ENCODE data around the gene TMEFF1. TPM values are rescaled to one million over a fixed set of nuclear protein-coding genes. Genes with fewer than 3 reads are reported as not detected.

TMEFF1 gene
- total RNA-seq, 2 donors from 2014 or later = not detected

- intact Hi-C loops (cut with DNase I) = no loop called here
- no peak for DNase-seq
- no peaks in the 10 kb centered on the region for H3K9me3 ChIP-seq
- no peaks in the 10 kb centered on the region for H3K4me1 ChIP-seq
- peaks cover 0 to 3% of the 10 kb centered on the region in 2 donors for H3K27me3 ChIP-seq
- no peak for ATAC-seq
- WGBS, 2 donors = 55 to 64% methylated on average over 1 of the region's 1 CpG
- TF ChIP-seq POLR2A (IDR thresholded peaks at IDR 0.05) = no peak
- TF ChIP-seq, protein P1, sequence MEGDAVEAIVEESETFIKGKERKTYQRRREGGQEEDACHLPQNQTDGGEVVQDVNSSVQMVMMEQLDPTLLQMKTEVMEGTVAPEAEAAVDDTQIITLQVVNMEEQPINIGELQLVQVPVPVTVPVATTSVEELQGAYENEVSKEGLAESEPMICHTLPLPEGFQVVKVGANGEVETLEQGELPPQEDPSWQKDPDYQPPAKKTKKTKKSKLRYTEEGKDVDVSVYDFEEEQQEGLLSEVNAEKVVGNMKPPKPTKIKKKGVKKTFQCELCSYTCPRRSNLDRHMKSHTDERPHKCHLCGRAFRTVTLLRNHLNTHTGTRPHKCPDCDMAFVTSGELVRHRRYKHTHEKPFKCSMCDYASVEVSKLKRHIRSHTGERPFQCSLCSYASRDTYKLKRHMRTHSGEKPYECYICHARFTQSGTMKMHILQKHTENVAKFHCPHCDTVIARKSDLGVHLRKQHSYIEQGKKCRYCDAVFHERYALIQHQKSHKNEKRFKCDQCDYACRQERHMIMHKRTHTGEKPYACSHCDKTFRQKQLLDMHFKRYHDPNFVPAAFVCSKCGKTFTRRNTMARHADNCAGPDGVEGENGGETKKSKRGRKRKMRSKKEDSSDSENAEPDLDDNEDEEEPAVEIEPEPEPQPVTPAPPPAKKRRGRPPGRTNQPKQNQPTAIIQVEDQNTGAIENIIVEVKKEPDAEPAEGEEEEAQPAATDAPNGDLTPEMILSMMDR (IDR thresholded peaks at IDR 0.05) = no peak
- no peak overlapping the region for H3K27ac ChIP-seq
- H3K36me3 ChIP-seq (replicated peaks in 1 of 2; ENCODE audit: insufficient read depth in 1 of 2, low read depth in 2 of 2) = no peaks in the 10 kb centered on the region
- no peak overlapping the region for H3K4me3 ChIP-seq
These were observed 12.2 kb downstream of the TMEFF1 start for GRCh38 chr9:100485196-100485595.

GRCh38 chr9:100486479-100487176 lies 13.7 kb downstream of the TMEFF1 start:
- 87 to 90% methylated on average over 10 of the region's 10 CpGs for WGBS, 2 donors
- Histone ChIP-seq H3K27me3 (peaks cover 0 to 3% of the 10 kb centered on the region in 2 donors), H3K4me1 (no peaks in the 10 kb centered on the region), H3K27ac (no peak overlapping the region), H3K4me3 (no peak overlapping the region), H3K9me3 (no peaks in the 10 kb centered on the region), H3K36me3 (replicated peaks in 1 of 2; ENCODE audit: insufficient read depth in 1 of 2, low read depth in 2 of 2) (no peaks in the 10 kb centered on the region)
- no peak for TF ChIP-seq POLR2A (IDR thresholded peaks at IDR 0.05)
- TF ChIP-seq, protein P1 (IDR thresholded peaks at IDR 0.05) = no peak
- ATAC-seq = no peak
- intact Hi-C loops (cut with DNase I) = no loop called here
- no peak for DNase-seq

DNA sequence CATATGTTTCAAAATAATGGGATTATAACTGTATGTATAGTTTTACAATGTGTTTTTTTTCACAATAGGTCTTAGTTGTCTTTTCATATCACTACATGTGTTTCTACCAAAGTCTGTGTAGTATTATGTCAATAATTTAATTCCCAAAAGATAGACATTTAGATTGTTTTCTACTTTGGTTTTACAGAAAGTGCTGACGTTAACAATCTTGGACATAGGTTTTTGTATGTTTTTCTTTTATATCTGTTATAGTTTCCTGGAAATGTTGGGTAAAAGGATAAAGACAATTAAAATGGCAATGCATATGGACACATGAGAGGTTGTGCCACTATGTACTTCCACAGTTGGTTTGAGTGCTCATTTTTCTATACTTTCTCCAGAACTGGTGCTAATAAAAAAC lies 15.2 kb downstream of the TMEFF1 start:
- Histone ChIP-seq H3K27me3 (peaks cover 0 to 3% of the 10 kb centered on the region in 2 donors), H3K4me3 (no peak overlapping the region), H3K27ac (no peak overlapping the region), H3K9me3 (no peaks in the 10 kb centered on the region), H3K4me1 (no peaks in the 10 kb centered on the region), H3K36me3 (replicated peaks in 1 of 2; ENCODE audit: insufficient read depth in 1 of 2, low read depth in 2 of 2) (no peaks in the 10 kb centered on the region)
- intact Hi-C loops (cut with DNase I) = no loop called here
- no peak for TF ChIP-seq POLR2A (IDR thresholded peaks at IDR 0.05)
- TF ChIP-seq, protein P1 (IDR thresholded peaks at IDR 0.05) = no peak
- DNase-seq (no peak), ATAC-seq (no peak)
- 82 to 93% methylated on average over 1 of the region's 1 CpG for WGBS, 2 donors

DNA sequence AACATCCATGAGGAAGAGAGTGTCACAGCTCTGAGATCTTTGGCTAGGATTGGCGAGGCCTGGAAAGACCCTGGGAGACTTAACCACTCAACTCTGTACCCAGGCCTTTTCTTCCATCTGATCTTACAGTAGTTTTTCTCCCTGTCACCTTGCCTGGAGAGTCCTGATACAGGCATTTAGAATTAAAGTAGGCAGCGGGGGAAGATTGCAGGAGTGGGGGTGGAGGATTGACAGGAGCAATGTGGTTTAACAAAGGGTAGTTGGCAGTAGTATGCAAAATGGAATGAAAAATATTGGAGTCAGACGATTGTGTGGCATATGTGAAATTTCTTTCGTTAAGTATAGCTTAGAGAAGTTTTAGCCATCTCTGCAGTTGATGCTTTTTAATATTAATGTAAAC lies 16.9 kb downstream of the TMEFF1 start:
- no peaks in the 10 kb centered on the region for H3K36me3 ChIP-seq (replicated peaks in 1 of 2; ENCODE audit: insufficient read depth in 1 of 2, low read depth in 2 of 2)
- H3K4me3 ChIP-seq = no peak overlapping the region
- H3K27me3 ChIP-seq = peaks cover 0 to 2% of the 10 kb centered on the region in 2 donors
- H3K4me1 ChIP-seq = no peaks in the 10 kb centered on the region
- DNase-seq (no peak), ATAC-seq (no peak)
- intact Hi-C loops (cut with DNase I) = no loop called here
- no peak overlapping the region for H3K27ac ChIP-seq
- TF ChIP-seq POLR2A (IDR thresholded peaks at IDR 0.05) = no peak
- TF ChIP-seq, protein P1 (IDR thresholded peaks at IDR 0.05) = no peak
- 82 to 84% methylated on average over 4 of the region's 4 CpGs for WGBS, 2 donors
- no peaks in the 10 kb centered on the region for H3K9me3 ChIP-seq

GRCh38 chr9:100492952-100493351 lies 20.0 kb downstream of the TMEFF1 start:
- 88 to 93% methylated on average over 2 of the region's 2 CpGs for WGBS, 2 donors
- DNase-seq (no peak), ATAC-seq (no peak)
- intact Hi-C loops (cut with DNase I) = no loop called here
- no peaks in the 10 kb centered on the region for H3K27me3 ChIP-seq
- no peak overlapping the region for H3K27ac ChIP-seq
- no peaks in the 10 kb centered on the region for H3K36me3 ChIP-seq (replicated peaks in 1 of 2; ENCODE audit: insufficient read depth in 1 of 2, low read depth in 2 of 2)
- no peaks in the 10 kb centered on the region for H3K9me3 ChIP-seq
- no peaks in the 10 kb centered on the region for H3K4me1 ChIP-seq
- no peak overlapping the region for H3K4me3 ChIP-seq
- no peak for TF ChIP-seq POLR2A (IDR thresholded peaks at IDR 0.05)
- TF ChIP-seq, protein P1 (IDR thresholded peaks at IDR 0.05) = no peak

Measured in body of pancreas (tissue), 4 donors.